Right lobe of liver (tissue), 4 donors: ENCODE measurements around the gene STMP1.
"Not testable (repeated sequence)": the region's sequence is repeated elsewhere in the genome, so short reads cannot be mapped to it uniquely, and the experiment has no call there.

Experiments used
- POLR2A ChIP-seq: fragments of 450-650 bp; IDR thresholded peaks from one replicate; pipeline ENCODE4 v1.6.1; 2017; ENCODE audit warnings: antibody characterized with exemption, mild to moderate bottlenecking
- TF ChIP-seq, protein P1 (sequence below), 4 donors: fragments of 200-600 bp in 3 of 4; fragments of 450-650 bp in 1 of 4; IDR thresholded peaks; one replicate each; pipeline versions ENCODE4 v1.5.1 to v1.8.0; 2016 to 2022; ENCODE audit warnings: antibody characterized with exemption in 4 of 4, mild to moderate bottlenecking in 2 of 4
- donor health status: DM: no; HTN: no; CAD: no.
- donor health status: DM: no; HTN: no; CAD: no.
- donor health status: DM: no; HTN: yes; CAD: no.

DNA sequence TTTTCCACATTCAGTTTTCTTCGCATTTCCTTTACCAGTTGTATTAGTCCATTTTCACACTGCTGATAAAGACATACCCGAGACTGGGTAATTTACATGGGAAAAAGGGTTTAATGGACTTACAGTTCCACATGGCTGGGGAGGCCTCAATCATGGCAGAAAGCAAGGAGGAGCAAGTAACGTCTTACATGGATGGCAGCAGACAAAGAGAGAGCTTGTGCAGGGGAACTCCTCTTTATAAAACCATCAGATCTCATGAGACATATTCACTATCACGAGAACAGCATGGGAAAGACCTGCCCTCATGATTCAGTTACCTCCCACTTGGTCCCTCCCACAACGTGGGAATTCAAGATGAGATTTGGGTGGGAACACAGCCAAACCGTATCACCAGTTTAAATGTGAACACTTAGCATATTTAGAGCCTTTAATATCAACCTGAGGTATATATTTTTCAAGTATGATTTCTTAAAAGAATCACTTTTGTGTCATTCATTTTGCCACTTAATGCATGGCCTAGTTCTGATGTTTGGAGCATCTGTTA lies 6.6 kb downstream of the STMP1 start:
- not testable (repeated sequence) for TF ChIP-seq POLR2A
- TF ChIP-seq, protein P1, sequence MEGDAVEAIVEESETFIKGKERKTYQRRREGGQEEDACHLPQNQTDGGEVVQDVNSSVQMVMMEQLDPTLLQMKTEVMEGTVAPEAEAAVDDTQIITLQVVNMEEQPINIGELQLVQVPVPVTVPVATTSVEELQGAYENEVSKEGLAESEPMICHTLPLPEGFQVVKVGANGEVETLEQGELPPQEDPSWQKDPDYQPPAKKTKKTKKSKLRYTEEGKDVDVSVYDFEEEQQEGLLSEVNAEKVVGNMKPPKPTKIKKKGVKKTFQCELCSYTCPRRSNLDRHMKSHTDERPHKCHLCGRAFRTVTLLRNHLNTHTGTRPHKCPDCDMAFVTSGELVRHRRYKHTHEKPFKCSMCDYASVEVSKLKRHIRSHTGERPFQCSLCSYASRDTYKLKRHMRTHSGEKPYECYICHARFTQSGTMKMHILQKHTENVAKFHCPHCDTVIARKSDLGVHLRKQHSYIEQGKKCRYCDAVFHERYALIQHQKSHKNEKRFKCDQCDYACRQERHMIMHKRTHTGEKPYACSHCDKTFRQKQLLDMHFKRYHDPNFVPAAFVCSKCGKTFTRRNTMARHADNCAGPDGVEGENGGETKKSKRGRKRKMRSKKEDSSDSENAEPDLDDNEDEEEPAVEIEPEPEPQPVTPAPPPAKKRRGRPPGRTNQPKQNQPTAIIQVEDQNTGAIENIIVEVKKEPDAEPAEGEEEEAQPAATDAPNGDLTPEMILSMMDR (IDR thresholded peaks at IDR 0.05): not testable (repeated sequence)
